B cell (primary cell): ENCODE measurements around the gene RPAP3. TPM values are rescaled to one million over a fixed set of nuclear protein-coding genes. Genes with fewer than 3 reads are reported as not detected.

ENCODE experiments used
- ATAC-seq: fragments of 200-7000 bp; cut with Tn5 transposase; one replicate; pipeline ENCODE4 v1.10.0; 2021; ENCODE audit warnings: low read depth, mild to moderate bottlenecking, moderate number of reproducible peaks, moderate library complexity
- CTCF ChIA-PET: fragments of 350-600 bp; sonication (Branson Sonifier 250); formaldehyde crosslinking; loops from one replicate; lab custom pipeline; 2021; ENCODE audit warnings: antibody characterized with exemption, inconsistent platforms; lab: Charles Lee
- POLR2A ChIA-PET: fragments of 350-600 bp; sonication (Branson Sonifier 250); formaldehyde crosslinking; loops from one replicate; lab custom pipeline; 2021; ENCODE audit warnings: antibody characterized with exemption; lab: Charles Lee
- DNase-seq: peaks from one replicate; pipeline ENCODE4 v3.0.0; 2013
- H2AFZ ChIP-seq: 2 replicates; pipeline ENCODE4 v1.6.1; 2012; ENCODE audit warnings: mild to moderate bottlenecking, low read depth, low read length; ENCODE audit not compliant: insufficient read depth, poor library complexity, severe bottlenecking
- H3K27ac ChIP-seq, 2 donors: 1 replicate in 1 of 2; 2 replicates in 1 of 2; pipeline ENCODE4 v1.5.1; 2012 to 2013; ENCODE audit warnings: low read length in 2 of 2, mild to moderate bottlenecking in 2 of 2, moderate library complexity in 1 of 2
- H3K27me3 ChIP-seq, 4 experiments: fragments of 200-600 bp in 1 of 4; sonication (generic) in 1 of 4; replicated peaks in 1 of 4; 1 replicate in 2 of 4; 2 replicates in 2 of 4; pipeline versions ENCODE4 v1.6.1 to v1.7.0; 2013 to 2016; ENCODE audit warnings: low read length in 3 of 4, mild to moderate bottlenecking in 2 of 4, mixed read lengths in 1 of 4, moderate library complexity in 1 of 4; ENCODE audit not compliant: insufficient read depth in 4 of 4, control insufficient read depth in 3 of 4; ENCODE audit errors: control extremely low read depth in 1 of 4
- H3K36me3 ChIP-seq, 2 experiments: replicated peaks in 1 of 2; 1 replicate in 1 of 2; 2 replicates in 1 of 2; pipeline versions ENCODE4 v1.6.1 to v1.7.1; 2013; ENCODE audit warnings: low read length in 1 of 2; ENCODE audit not compliant: insufficient read depth in 2 of 2, control insufficient read depth in 1 of 2; ENCODE audit errors: control extremely low read depth in 1 of 2, extremely low read depth in 1 of 2
- H3K4me1 ChIP-seq, 2 donors: fragments of 200-600 bp in 1 of 2; sonication (generic) in 1 of 2; 1 replicate in 1 of 2; 2 replicates in 1 of 2; pipeline versions ENCODE4 v1.5.1 to v1.6.1; 2013 to 2017; ENCODE audit warnings: low read length in 2 of 2; ENCODE audit not compliant: control insufficient read depth in 2 of 2, insufficient read depth in 2 of 2
- H3K4me2 ChIP-seq: replicated peaks from 2 replicates; pipeline ENCODE3; 2012; ENCODE audit warnings: mild to moderate bottlenecking, low read depth, low read length; ENCODE audit not compliant: poor library complexity, severe bottlenecking
- H3K4me3 ChIP-seq, 5 experiments: fragments of 200-600 bp in 1 of 5; sonication (generic) in 1 of 5; 1 replicate in 3 of 5; 2 replicates in 2 of 5; pipeline versions ENCODE4 v1.5.1 to v1.7.0; 2011 to 2016; ENCODE audit warnings: low read length in 4 of 5, mild to moderate bottlenecking in 4 of 5, low read depth in 2 of 5, control low read depth in 1 of 5, moderate library complexity in 1 of 5; ENCODE audit not compliant: insufficient read depth in 1 of 5; ENCODE audit errors: control extremely low read depth in 1 of 5, extremely low read depth in 1 of 5
- H3K79me2 ChIP-seq: fragments of 200-600 bp; sonication (generic); one replicate; pipeline ENCODE4 v1.6.0; 2016; ENCODE audit warnings: low read length; ENCODE audit not compliant: control insufficient read depth, insufficient read depth
- H3K9ac ChIP-seq: fragments of 200-600 bp; sonication (generic); 2 replicates; pipeline ENCODE4 v1.6.1; 2017; ENCODE audit warnings: mild to moderate bottlenecking, low read length, moderate library complexity
- H3K9me3 ChIP-seq, 3 donors: one replicate each; pipeline versions ENCODE4 v1.6.1 to v1.7.1; 2013; ENCODE audit warnings: low read length in 2 of 3; ENCODE audit not compliant: control insufficient read depth in 2 of 3, insufficient read depth in 1 of 3; ENCODE audit errors: control extremely low read depth in 1 of 3
- H4K20me1 ChIP-seq: 2 replicates; pipeline ENCODE4 v1.6.0; 2012; ENCODE audit warnings: mild to moderate bottlenecking, low read length; ENCODE audit not compliant: insufficient read depth, control insufficient read depth, poor library complexity, severe bottlenecking
- H3K27ac Mint-ChIP-seq: one replicate; pipeline ENCODE4 v1.8.0; 2021; ENCODE audit warnings: mixed read lengths
- H3K27me3 Mint-ChIP-seq: one replicate; pipeline ENCODE4 v1.8.0; 2021; ENCODE audit warnings: mixed read lengths
- H3K4me1 Mint-ChIP-seq: one replicate; pipeline ENCODE4 v1.8.0; 2021; ENCODE audit warnings: mixed read lengths
- H3K4me3 Mint-ChIP-seq: one replicate; pipeline ENCODE4 v1.8.0; 2021; ENCODE audit warnings: mixed read lengths
- H3K9me3 Mint-ChIP-seq: one replicate; pipeline ENCODE4 v1.8.0; 2022; ENCODE audit warnings: mixed read lengths; ENCODE audit not compliant: insufficient read depth
- EZH2 ChIP-seq: IDR thresholded peaks from 2 replicates; pipeline ENCODE4 v1.6.1; 2012; ENCODE audit warnings: borderline replicate concordance, low read depth, mild to moderate bottlenecking, moderate library complexity, low read length; ENCODE audit not compliant: insufficient read depth, poor library complexity, severe bottlenecking
- WGBS: methylation state at CpG from one replicate; pipeline ENCODE4 v1.1.5; 2013; ENCODE audit warnings: missing lambda C conversion rate; ENCODE audit not compliant: insufficient coverage; 5-methylcytosine and 5-hydroxymethylcytosine counted together
- intact Hi-C: fragments of 100-400 bp; cut with micrococcal nuclease; formaldehyde crosslinking; loops from one replicate; pipeline ENCODE4 v1.10.0; 2022
- polyA plus RNA-seq: library from polyadenylated mRNA; depleted of rRNA; stranded (reverse); fragments of >200 nt; gene quantifications from 2 replicates; pipeline ENCODE4 v1.2.3, GENCODE V29; 2012
- total RNA-seq, 2 donors: library from RNA; stranded (reverse); fragments of 120-200 nt in 1 of 2; gene quantifications; 1 replicate in 1 of 2; 2 replicates in 1 of 2; pipeline versions ENCODE4 v1.2.3 to v1.2.4, GENCODE V29; 2013 to 2022
- TF ChIP-seq, protein P1 (sequence below): fragments of 200-600 bp; IDR thresholded peaks from one replicate; pipeline ENCODE4 v1.8.0; 2022; ENCODE audit warnings: antibody characterized with exemption, mild to moderate bottlenecking

RPAP3 gene
- total and polyA plus RNA-seq, 2 donors (not counting 1 experiment from before 2014, with no cell fraction given), result 9.1 to 47.2 TPM

DNA sequence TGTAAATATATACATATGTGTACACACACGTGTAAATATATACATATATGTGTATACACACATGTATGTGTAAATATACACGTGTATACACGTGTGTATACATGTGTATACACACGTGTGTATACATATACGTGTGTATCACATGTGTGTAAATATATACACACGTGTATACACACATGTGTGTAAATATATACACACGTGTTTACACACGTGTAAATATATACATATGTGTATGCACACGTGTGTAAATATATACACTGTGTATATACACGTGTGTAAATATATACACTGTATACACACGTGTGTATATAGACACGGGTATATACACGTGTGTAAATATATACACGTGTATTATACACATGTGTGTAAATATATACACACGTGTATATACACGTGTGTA lies 71.7 kb downstream of the RPAP3 start:
- ATAC-seq, result no peak
- TF ChIP-seq EZH2, result no peak
- TF ChIP-seq, protein P1, sequence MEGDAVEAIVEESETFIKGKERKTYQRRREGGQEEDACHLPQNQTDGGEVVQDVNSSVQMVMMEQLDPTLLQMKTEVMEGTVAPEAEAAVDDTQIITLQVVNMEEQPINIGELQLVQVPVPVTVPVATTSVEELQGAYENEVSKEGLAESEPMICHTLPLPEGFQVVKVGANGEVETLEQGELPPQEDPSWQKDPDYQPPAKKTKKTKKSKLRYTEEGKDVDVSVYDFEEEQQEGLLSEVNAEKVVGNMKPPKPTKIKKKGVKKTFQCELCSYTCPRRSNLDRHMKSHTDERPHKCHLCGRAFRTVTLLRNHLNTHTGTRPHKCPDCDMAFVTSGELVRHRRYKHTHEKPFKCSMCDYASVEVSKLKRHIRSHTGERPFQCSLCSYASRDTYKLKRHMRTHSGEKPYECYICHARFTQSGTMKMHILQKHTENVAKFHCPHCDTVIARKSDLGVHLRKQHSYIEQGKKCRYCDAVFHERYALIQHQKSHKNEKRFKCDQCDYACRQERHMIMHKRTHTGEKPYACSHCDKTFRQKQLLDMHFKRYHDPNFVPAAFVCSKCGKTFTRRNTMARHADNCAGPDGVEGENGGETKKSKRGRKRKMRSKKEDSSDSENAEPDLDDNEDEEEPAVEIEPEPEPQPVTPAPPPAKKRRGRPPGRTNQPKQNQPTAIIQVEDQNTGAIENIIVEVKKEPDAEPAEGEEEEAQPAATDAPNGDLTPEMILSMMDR, result no peak

DNA sequence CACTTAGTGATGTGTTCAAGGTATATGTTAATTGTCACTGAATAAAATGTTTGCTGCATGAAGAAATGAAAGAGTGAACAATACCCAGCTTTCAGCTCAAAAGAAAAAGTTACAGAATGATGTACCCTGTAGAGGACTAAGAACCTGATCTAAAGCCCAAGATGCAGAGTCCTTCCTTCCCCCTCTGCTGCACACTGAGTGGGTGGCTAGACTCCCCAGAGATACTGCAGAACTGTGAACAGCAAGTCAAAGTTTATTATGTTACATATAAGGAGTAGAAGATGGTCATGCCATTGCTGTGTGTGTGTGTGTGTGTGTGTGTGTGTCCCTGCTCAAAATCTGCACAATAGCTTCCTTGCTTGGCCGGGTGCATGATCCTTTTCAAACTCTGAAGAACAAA lies 83.9 kb downstream of the RPAP3 start:
- no peaks in the 10 kb centered on the region for H4K20me1 ChIP-seq
- ATAC-seq (no peak), DNase-seq (no peak)
- intact Hi-C loops, result no loop called here
- H2AFZ ChIP-seq, result no peak overlapping the region
- no peak overlapping the region for H3K9ac ChIP-seq
- Mint-ChIP-seq H3K4me3 (no peak overlapping the region), H3K27me3 (no peaks in the 10 kb centered on the region), H3K27ac (no peak overlapping the region), H3K4me1 (peaks cover 2% of the 10 kb centered on the region), H3K9me3 (peaks cover 3% of the 10 kb centered on the region)
- CTCF ChIA-PET, result no interaction called here
- no peak overlapping the region for H3K27ac ChIP-seq
- H3K27me3 ChIP-seq, result no peaks in the 10 kb centered on the region
- POLR2A ChIA-PET, result no interaction called here
- H3K4me3 ChIP-seq, result no peak overlapping the region
- WGBS, result no CpG with 5 or more reads among the region's 1 CpG
- no peaks in the 10 kb centered on the region for H3K79me2 ChIP-seq
- TF ChIP-seq, protein P1, result no peak
- no peak for TF ChIP-seq EZH2
- no peak overlapping the region for H3K4me2 ChIP-seq
- H3K4me1 ChIP-seq, result no peaks in the 10 kb centered on the region
- H3K9me3 ChIP-seq, result no peaks in the 10 kb centered on the region
- H3K36me3 ChIP-seq, result peaks cover 0 to 8% of the 10 kb centered on the region in 2 experiments

More for the DNA sequence above, 71.7 kb downstream of the RPAP3 start:
- Histone ChIP-seq H2AFZ (no peak overlapping the region), H3K79me2 (no peaks in the 10 kb centered on the region), H3K9me3 (peaks cover 5 to 12% (median 11%) of the 10 kb centered on the region in 3 donors), H4K20me1 (no peaks in the 10 kb centered on the region), H3K4me1 (no peaks in the 10 kb centered on the region), H3K4me3 (no peak overlapping the region), H3K27me3 (no peaks in the 10 kb centered on the region), H3K36me3 (peaks cover 4 to 24% of the 10 kb centered on the region in 2 experiments), H3K27ac (no peak overlapping the region), H3K4me2 (no peak overlapping the region), H3K9ac (no peak overlapping the region)
- no CpG with 5 or more reads among the region's 16 CpGs for WGBS
- Mint-ChIP-seq H3K4me3 (no peak overlapping the region), H3K27ac (no peak overlapping the region), H3K9me3 (no peaks in the 10 kb centered on the region), H3K27me3 (no peaks in the 10 kb centered on the region), H3K4me1 (no peaks in the 10 kb centered on the region)
- POLR2A ChIA-PET, result no interaction called here
- intact Hi-C loops, result no loop called here
- CTCF ChIA-PET, result no interaction called here
- no peak for DNase-seq
